Measurements from ENCODE around the gene CLDN15.

DNA sequence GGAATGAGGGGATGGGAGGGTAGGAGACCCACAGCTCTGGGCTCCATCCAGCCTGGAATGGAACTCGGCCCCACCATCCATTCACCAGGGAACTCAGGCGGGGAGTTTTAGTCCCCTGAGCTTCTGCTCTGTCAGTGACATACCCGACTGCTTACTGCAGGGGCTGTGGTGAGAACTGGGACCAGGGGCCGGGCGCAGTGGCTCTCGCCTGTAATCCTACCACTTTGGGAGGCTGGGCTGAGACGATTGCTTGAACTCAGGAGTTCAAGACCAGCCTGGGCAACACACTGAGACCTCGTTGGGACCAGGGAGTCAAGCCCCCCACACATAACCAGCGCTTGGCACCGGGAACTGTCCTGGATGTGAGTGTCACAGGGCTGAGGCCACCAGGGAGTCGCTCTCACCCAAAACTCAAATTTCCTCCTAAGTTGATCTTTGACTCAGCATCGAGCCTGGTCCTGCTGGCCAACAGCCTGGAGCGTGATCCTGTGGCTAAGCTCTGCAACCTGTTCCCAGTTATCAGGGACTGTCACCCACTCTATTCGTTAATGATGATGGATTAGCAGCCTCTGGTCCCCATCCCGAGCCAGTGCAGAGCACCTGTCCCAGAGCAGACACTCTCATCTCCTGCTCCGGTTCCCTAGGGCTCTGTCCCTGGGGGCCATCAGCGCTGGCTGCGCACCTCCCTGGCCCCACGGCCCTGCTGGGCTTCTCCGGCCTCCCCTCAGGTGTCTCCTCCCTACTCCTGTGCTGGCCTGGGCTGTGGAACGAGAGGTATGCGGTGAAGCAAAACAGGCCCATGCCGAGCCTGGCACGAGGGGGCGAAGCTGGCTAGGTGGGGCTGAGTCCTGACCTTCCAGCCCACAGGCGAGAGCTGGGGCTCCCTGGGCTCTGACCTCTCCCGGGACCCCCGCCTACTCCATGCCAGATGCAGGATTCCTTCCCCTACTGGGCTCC lies 902 bp upstream of the CLDN15 start:
- TF ChIP-seq CTCF (conservative IDR thresholded peaks at IDR 0.05 in 1 of 2, IDR thresholded peaks at IDR 0.05 in 1 of 2; ENCODE audit: low read depth in 1 of 2, low read length in 2 of 2), result no peak
- TF ChIP-seq EZH2 (IDR thresholded peaks at IDR 0.05; ENCODE audit: low read length, missing control alignments), result no peak

Data from fibroblast of lung (primary cell).